HCT116 (cell line): ENCODE data around the gene CRYGN. TPM values are rescaled to one million over a fixed set of nuclear protein-coding genes. Genes with fewer than 3 reads are reported as not detected.

Experiments
- ATAC-seq: fragments of 200-7000 bp; cut with Tn5 transposase; 2 replicates; pipeline ENCODE4 v1.9.1; 2020; ENCODE audit warnings: mild to moderate bottlenecking, moderate library complexity
- BruUV-seq: library from RNA; stranded (reverse); fragments of 400-500 nt; replicated peaks from 2 replicates; lab custom pipeline; 2021; lab: Mats Ljungman, UMichigan
- CTCF ChIA-PET: fragments of 300-600 bp; sonication (Branson Sonifier 250); formaldehyde crosslinking; loops from one replicate; lab custom pipeline; 2021; ENCODE audit warnings: antibody characterized with exemption; lab: Charles Lee
- POLR2A ChIA-PET: fragments of 300-600, 350-600 bp; sonication (Branson Sonifier 250); formaldehyde crosslinking; loops from one replicate; lab custom pipeline; 2021; ENCODE audit warnings: antibody characterized with exemption; lab: Charles Lee
- RAD21 ChIA-PET, 2 experiments: fragments of 300-600 bp; sonication (Branson Sonifier 250); formaldehyde crosslinking; loops; one replicate each; lab custom pipeline; 2023; ENCODE audit warnings: low total read pairs in 2 of 2; ENCODE audit not compliant: uncharacterized antibody in 2 of 2, unreplicated experiment in 2 of 2, low non-redundant PET in 1 of 2; lab: Charles Lee
- DNase-seq: peaks from one replicate; pipeline ENCODE4 v3.0.0-alpha.2; 2010; ENCODE audit warnings: low read depth, low spot score
- H2AFZ ChIP-seq: fragments of 200-600 bp; shearing (Covaris generic), sonication (generic); 2 replicates; pipeline ENCODE4 v1.6.1; 2017; ENCODE audit warnings: low read depth, mixed run types, mixed read lengths, antibody characterized with exemption, low read length; ENCODE audit not compliant: poor library complexity, severe bottlenecking
- H3K27ac ChIP-seq: 2 replicates; pipeline ENCODE4 v1.5.1; 2012; ENCODE audit warnings: low read depth, low read length
- H3K27me3 ChIP-seq: fragments of 200-600 bp; sonication (generic); 2 replicates; pipeline ENCODE4 v1.6.1; 2016; ENCODE audit warnings: mixed run types, low read length, mixed read lengths; ENCODE audit not compliant: insufficient read depth
- H3K36me3 ChIP-seq, 2 experiments: fragments of 200-500 bp in 1 of 2; fragments of 200-600 bp in 1 of 2; sonication (Bioruptor generic) in 1 of 2; sonication (generic) in 1 of 2; 2 replicates each; pipeline versions ENCODE4 v1.5.1 to v1.6.1; 2014 to 2016; ENCODE audit warnings: low read length in 2 of 2, inconsistent platforms in 1 of 2, mixed read lengths in 1 of 2, mixed run types in 1 of 2; ENCODE audit not compliant: insufficient read depth in 2 of 2, control insufficient read depth in 1 of 2
- H3K4me1 ChIP-seq, 2 experiments: fragments of 200-600 bp in 1 of 2; sonication (generic) in 1 of 2; 2 replicates each; pipeline versions ENCODE4 v1.5.1 to v1.6.1; 2012 to 2017; ENCODE audit warnings: low read length in 2 of 2, inconsistent platforms in 1 of 2, mild to moderate bottlenecking in 1 of 2, mixed read lengths in 1 of 2, mixed run types in 1 of 2, moderate library complexity in 1 of 2; ENCODE audit not compliant: insufficient read depth in 2 of 2, control insufficient read depth in 1 of 2
- H3K4me2 ChIP-seq: fragments of 200-600 bp; sonication (generic); 2 replicates; pipeline ENCODE4 v1.6.1; 2017; ENCODE audit warnings: mixed run types, low read length, mixed read lengths
- H3K4me3 ChIP-seq, 2 experiments: fragments of 200-600 bp in 1 of 2; sonication (generic) in 1 of 2; replicated peaks in 1 of 2; 2 replicates each; pipeline ENCODE4 v1.5.1; 2011 to 2016; ENCODE audit warnings: low read length in 2 of 2, control low read depth in 1 of 2, low read depth in 1 of 2, mild to moderate bottlenecking in 1 of 2, mixed read lengths in 1 of 2, mixed run types in 1 of 2
- H3K79me2 ChIP-seq: fragments of 200-600 bp; sonication (generic); 2 replicates; pipeline ENCODE4 v1.6.1; 2017; ENCODE audit warnings: mild to moderate bottlenecking, mixed run types, low read length, moderate library complexity, mixed read lengths; ENCODE audit not compliant: insufficient read depth
- H3K9ac ChIP-seq: fragments of 200-600 bp; sonication (generic); 2 replicates; pipeline ENCODE4 v1.6.1; 2016; ENCODE audit warnings: low read length, mixed read lengths
- H3K9me2 ChIP-seq: fragments of 200-600 bp; sonication (generic), shearing (Covaris generic); 2 replicates; pipeline ENCODE4 v1.6.1; 2017; ENCODE audit warnings: mixed run types, mild to moderate bottlenecking, moderate library complexity; ENCODE audit not compliant: insufficient read depth
- H3K9me3 ChIP-seq, 2 experiments: fragments of 200-500 bp in 1 of 2; fragments of 200-600 bp in 1 of 2; sonication (Bioruptor generic) in 1 of 2; sonication (generic) in 1 of 2; 2 replicates each; pipeline ENCODE4 v1.6.1; 2014 to 2017; ENCODE audit warnings: low read length in 2 of 2, mixed read lengths in 2 of 2, inconsistent platforms in 1 of 2, low read depth in 1 of 2, mild to moderate bottlenecking in 1 of 2, mixed run types in 1 of 2, moderate library complexity in 1 of 2; ENCODE audit not compliant: control insufficient read depth in 1 of 2, insufficient read depth in 1 of 2
- H4K20me1 ChIP-seq: fragments of 200-600 bp; sonication (generic), shearing (Covaris generic); 2 replicates; pipeline ENCODE4 v1.6.1; 2017; ENCODE audit warnings: mixed run types, mild to moderate bottlenecking, moderate library complexity; ENCODE audit not compliant: insufficient read depth
- CEBPB ChIP-seq: IDR thresholded peaks from 2 replicates; pipeline ENCODE4 v1.6.1; 2012; ENCODE audit warnings: low read depth
- ELF1 ChIP-seq: IDR thresholded peaks from 2 replicates; pipeline ENCODE4 v1.6.1; 2012; ENCODE audit warnings: low read depth, borderline replicate concordance
- EZH2 ChIP-seq: fragments of 200-600 bp; sonication (generic); IDR thresholded peaks from 2 replicates; pipeline ENCODE4 v1.6.1; 2017; ENCODE audit warnings: antibody characterized with exemption, mixed run types
- EZH2phosphoT487 ChIP-seq: fragments of 200-600 bp; IDR thresholded peaks from 2 replicates; pipeline ENCODE4 v1.6.1; 2018; ENCODE audit warnings: antibody characterized with exemption, borderline replicate concordance
- JUND ChIP-seq: IDR thresholded peaks from 2 replicates; pipeline ENCODE4 v1.6.1; 2012
- SP1 ChIP-seq: IDR thresholded peaks from 2 replicates; pipeline ENCODE4 v1.6.1; 2012; ENCODE audit warnings: low read depth
- SRF ChIP-seq: IDR thresholded peaks from 2 replicates; pipeline ENCODE4 v1.6.1; 2012; ENCODE audit warnings: low read depth
- YY1 ChIP-seq: IDR thresholded peaks from 2 replicates; pipeline ENCODE4 v1.6.1; 2011; ENCODE audit warnings: low read length, low read depth, moderate library complexity, mild to moderate bottlenecking; ENCODE audit not compliant: insufficient replicate concordance; ENCODE audit errors: extremely low read depth
- ZFX ChIP-seq: fragments of 450-650 bp; IDR thresholded peaks from 2 replicates; pipeline ENCODE4 v1.6.1; 2017
- ZNF274 ChIP-seq: fragments of 200-500 bp; sonication (Bioruptor generic); IDR thresholded peaks from 2 replicates; pipeline ENCODE4 v1.6.1; 2014; ENCODE audit warnings: mild to moderate bottlenecking, low read depth, low read length, inconsistent platforms
- intact Hi-C: fragments of 100-400 bp; cut with micrococcal nuclease; formaldehyde crosslinking; loops from 2 replicates; pipeline ENCODE4 v1.10.0; 2022
- total RNA-seq: library from RNA; stranded (reverse); gene quantifications from one replicate; pipeline ENCODE4 v1.2.1, GENCODE V29; 2021; ENCODE audit not compliant: unreplicated experiment
- TF ChIP-seq, protein P1 (sequence below), 3 experiments: fragments of 200-600 bp in 1 of 3; sonication (generic) in 1 of 3; IDR thresholded peaks in 2 of 3; conservative IDR thresholded peaks in 1 of 3; 2 replicates each; pipeline ENCODE4 v1.5.1; 2012 to 2017; ENCODE audit warnings: low read depth in 2 of 3, low read length in 2 of 3, antibody characterized with exemption in 1 of 3, borderline replicate concordance in 1 of 3, control low read depth in 1 of 3, mild to moderate bottlenecking in 1 of 3, mixed read lengths in 1 of 3, mixed run types in 1 of 3, moderate library complexity in 1 of 3; ENCODE audit not compliant: insufficient read depth in 1 of 3

The CRYGN gene
- total RNA-seq, 1 experiment from 2014 or later: not detected

- no peak overlapping the region for H3K4me3 ChIP-seq
- no peaks in the 10 kb centered on the region for H4K20me1 ChIP-seq
- H3K4me1 ChIP-seq: peaks cover 18 to 29% of the 10 kb centered on the region in 2 experiments
- intact Hi-C loops: loop anchor here (5.0 kb wide), 1 partner anchor 295 kb away; no protein-coding TSS in a partner anchor
- TF ChIP-seq ELF1 (no peak), SRF (no peak), CEBPB (no peak), ZNF274 (no peak), SP1 (no peak), EZH2phosphoT487 (no peak), JUND (no peak)
- no peak overlapping the region for H3K4me2 ChIP-seq
- ChIA-PET CTCF (interaction anchor here (1.1 kb wide), 1 partner anchor 14 kb away, joined by 5 read pairs; no protein-coding TSS in a partner anchor), RAD21 (no interaction called here), POLR2A (no interaction called here)
- ATAC-seq (no peak), DNase-seq (no peak)
- peaks cover 12 to 40% of the 10 kb centered on the region in 2 experiments for H3K36me3 ChIP-seq
- H3K9me2 ChIP-seq: no peaks in the 10 kb centered on the region
- peaks cover 8 to 15% of the 10 kb centered on the region in 2 experiments; a peak in 2 of 4 replicates for H3K9me3 ChIP-seq
- no peaks in the 10 kb centered on the region for H3K79me2 ChIP-seq
- H3K27ac ChIP-seq: no peak overlapping the region
- H3K27me3 ChIP-seq: no peaks in the 10 kb centered on the region
- H3K9ac ChIP-seq: no peak overlapping the region
- no TSS peak for BruUV-seq
- no peak overlapping the region for H2AFZ ChIP-seq
Measured at GRCh38 chr7:151462306-151462779, 22.4 kb upstream of the CRYGN start.

GRCh38 chr7:151461942-151462230 is 21.9 kb upstream of the CRYGN start:
- TF ChIP-seq EZH2 (no peak), ZNF274 (no peak), ZFX (no peak), YY1 (no peak)
- TF ChIP-seq, protein P1, sequence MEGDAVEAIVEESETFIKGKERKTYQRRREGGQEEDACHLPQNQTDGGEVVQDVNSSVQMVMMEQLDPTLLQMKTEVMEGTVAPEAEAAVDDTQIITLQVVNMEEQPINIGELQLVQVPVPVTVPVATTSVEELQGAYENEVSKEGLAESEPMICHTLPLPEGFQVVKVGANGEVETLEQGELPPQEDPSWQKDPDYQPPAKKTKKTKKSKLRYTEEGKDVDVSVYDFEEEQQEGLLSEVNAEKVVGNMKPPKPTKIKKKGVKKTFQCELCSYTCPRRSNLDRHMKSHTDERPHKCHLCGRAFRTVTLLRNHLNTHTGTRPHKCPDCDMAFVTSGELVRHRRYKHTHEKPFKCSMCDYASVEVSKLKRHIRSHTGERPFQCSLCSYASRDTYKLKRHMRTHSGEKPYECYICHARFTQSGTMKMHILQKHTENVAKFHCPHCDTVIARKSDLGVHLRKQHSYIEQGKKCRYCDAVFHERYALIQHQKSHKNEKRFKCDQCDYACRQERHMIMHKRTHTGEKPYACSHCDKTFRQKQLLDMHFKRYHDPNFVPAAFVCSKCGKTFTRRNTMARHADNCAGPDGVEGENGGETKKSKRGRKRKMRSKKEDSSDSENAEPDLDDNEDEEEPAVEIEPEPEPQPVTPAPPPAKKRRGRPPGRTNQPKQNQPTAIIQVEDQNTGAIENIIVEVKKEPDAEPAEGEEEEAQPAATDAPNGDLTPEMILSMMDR (IDR thresholded peaks at IDR 0.05 in 2 of 3, conservative IDR thresholded peaks at IDR 0.05 in 1 of 3; ENCODE audit: borderline replicate concordance in 1 of 3, insufficient read depth in 1 of 3, low read depth in 2 of 3, low read length in 2 of 3): no peak
- TF ChIP-seq, all 23 proteins: peak for 0
- no peaks in the 10 kb centered on the region for H3K79me2 ChIP-seq
- no peak overlapping the region for H2AFZ ChIP-seq
- H3K4me2 ChIP-seq: no peak overlapping the region
- peaks cover 12 to 36% of the 10 kb centered on the region in 2 experiments for H3K36me3 ChIP-seq
- RAD21 ChIA-PET: no interaction called here
- H3K4me3 ChIP-seq: no peak overlapping the region
- H3K9ac ChIP-seq: no peak overlapping the region
- H3K27ac ChIP-seq: no peak overlapping the region
- intact Hi-C loops: loop anchor here (5.0 kb wide), 1 partner anchor 295 kb away; no protein-coding TSS in a partner anchor
- no peaks in the 10 kb centered on the region for H4K20me1 ChIP-seq
- peaks cover 8 to 15% of the 10 kb centered on the region in 2 experiments; a peak in 2 of 4 replicates for H3K9me3 ChIP-seq
- BruUV-seq: no TSS peak
- CTCF ChIA-PET: interaction anchor here (1.1 kb wide), 1 partner anchor 14 kb away, joined by 5 read pairs; no protein-coding TSS in a partner anchor
- no peaks in the 10 kb centered on the region for H3K9me2 ChIP-seq
- DNase-seq: no peak
- H3K4me1 ChIP-seq: peaks cover 18 to 29% of the 10 kb centered on the region in 2 experiments
- no peak for ATAC-seq
- H3K27me3 ChIP-seq: no peaks in the 10 kb centered on the region
- POLR2A ChIA-PET: no interaction called here
